ENCODE results near the gene KLK2.

Gene KLK2

DNA sequence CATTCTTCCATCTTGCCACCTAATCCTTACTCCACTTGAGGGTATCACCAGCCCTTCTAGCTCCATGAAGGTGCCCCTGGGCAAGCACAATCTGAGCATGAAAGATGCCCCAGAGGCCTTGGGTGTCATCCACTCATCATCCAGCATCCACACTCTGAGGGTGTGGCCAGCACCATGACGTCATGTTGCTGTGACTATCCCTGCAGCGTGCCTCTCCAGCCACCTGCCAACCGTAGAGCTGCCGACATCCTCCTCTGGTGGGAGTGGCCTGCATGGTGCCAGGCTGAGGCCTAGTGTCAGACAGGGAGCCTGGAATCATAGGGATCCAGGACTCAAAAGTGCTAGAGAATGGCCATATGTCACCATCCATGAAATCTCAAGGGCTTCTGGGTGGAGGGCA lies 21.6 kb upstream of the KLK2 start:
- DNase-seq = no peak

DNA sequence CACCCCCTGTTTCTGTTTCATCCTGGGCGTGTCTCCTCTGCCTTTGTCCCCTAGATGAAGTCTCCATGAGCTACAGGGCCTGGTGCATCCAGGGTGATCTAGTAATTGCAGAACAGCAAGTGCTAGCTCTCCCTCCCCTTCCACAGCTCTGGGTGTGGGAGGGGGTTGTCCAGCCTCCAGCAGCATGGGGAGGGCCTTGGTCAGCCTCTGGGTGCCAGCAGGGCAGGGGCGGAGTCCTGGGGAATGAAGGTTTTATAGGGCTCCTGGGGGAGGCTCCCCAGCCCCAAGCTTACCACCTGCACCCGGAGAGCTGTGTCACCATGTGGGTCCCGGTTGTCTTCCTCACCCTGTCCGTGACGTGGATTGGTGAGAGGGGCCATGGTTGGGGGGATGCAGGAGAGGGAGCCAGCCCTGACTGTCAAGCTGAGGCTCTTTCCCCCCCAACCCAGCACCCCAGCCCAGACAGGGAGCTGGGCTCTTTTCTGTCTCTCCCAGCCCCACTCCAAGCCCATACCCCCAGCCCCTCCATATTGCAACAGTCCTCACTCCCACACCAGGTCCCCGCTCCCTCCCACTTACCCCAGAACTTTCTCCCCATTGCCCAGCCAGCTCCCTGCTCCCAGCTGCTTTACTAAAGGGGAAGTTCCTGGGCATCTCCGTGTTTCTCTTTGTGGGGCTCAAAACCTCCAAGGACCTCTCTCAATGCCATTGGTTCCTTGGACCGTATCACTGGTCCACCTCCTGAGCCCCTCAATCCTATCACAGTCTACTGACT lies 18.4 kb upstream of the KLK2 start, which contains the start of gene KLK3:
TSS of gene KLK3 (plus strand) at position 280 of the 775 bp plus-strand sequence. CDS start at position 321, 41 bp downstream.
- DNase-seq = no peak

DNA sequence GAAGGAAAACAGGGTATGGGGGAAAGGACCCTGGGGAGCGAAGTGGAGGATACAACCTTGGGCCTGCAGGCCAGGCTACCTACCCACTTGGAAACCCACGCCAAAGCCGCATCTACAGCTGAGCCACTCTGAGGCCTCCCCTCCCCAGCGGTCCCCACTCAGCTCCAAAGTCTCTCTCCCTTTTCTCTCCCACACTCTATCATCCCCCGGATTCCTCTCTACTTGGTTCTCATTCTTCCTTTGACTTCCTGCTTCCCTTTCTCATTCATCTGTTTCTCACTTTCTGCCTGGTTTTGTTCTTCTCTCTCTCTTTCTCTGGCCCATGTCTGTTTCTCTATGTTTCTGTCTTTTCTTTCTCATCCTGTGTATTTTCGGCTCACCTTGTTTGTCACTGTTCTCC lies 15.9 kb upstream of the KLK2 start:
- DNase-seq = no peak

DNA sequence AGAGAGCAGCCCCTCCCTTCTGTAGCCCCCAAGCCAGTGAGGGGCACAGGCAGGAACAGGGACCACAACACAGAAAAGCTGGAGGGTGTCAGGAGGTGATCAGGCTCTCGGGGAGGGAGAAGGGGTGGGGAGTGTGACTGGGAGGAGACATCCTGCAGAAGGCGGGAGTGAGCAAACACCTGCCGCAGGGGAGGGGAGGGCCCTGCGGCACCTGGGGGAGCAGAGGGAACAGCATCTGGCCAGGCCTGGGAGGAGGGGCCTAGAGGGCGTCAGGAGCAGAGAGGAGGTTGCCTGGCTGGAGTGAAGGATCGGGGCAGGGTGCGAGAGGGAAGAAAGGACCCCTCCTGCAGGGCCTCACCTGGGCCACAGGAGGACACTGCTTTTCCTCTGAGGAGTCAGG lies 14.4 kb upstream of the KLK2 start:
- DNase-seq = no peak

DNA sequence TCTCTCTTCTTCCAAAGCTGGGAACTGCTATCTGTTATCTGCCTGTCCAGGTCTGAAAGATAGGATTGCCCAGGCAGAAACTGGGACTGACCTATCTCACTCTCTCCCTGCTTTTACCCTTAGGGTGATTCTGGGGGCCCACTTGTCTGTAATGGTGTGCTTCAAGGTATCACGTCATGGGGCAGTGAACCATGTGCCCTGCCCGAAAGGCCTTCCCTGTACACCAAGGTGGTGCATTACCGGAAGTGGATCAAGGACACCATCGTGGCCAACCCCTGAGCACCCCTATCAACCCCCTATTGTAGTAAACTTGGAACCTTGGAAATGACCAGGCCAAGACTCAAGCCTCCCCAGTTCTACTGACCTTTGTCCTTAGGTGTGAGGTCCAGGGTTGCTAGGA lies 13.4 kb upstream of the KLK2 start:
- DNase-seq = no peak

DNA sequence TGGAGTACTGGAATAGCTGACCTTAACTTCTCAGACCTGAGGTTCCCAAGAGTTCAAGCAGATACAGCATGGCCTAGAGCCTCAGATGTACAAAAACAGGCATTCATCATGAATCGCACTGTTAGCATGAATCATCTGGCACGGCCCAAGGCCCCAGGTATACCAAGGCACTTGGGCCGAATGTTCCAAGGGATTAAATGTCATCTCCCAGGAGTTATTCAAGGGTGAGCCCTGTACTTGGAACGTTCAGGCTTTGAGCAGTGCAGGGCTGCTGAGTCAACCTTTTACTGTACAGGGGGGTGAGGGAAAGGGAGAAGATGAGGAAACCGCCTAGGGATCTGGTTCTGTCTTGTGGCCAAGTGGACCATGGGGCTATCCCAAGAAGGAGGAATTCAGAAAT lies 12.2 kb upstream of the KLK2 start:
- DNase-seq = no peak

DNA sequence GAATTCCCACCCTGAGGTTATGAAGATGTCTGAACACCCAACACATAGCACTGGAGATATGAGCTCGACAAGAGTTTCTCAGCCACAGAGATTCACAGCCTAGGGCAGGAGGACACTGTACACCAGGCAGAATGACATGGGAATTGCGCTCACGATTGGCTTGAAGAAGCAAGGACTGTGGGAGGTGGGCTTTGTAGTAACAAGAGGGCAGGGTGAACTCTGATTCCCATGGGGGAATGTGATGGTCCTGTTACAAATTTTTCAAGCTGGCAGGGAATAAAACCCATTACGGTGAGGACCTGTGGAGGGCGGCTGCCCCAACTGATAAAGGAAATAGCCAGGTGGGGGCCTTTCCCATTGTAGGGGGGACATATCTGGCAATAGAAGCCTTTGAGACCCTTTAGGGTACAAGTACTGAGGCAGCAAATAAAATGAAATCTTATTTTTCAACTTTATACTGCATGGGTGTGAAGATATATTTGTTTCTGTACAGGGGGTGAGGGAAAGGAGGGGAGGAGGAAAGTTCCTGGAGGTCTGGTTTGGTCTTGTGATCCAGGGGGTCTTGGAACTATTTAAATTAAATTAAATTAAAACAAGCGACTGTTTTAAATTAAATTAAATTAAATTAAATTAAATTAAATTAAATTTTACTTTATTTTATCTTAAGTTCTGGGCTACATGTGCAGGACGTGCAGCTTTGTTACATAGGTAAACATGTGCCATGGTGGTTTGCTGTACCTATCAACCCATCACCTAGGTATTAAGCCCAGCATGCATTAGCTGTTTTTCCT lies 11.5 kb upstream of the KLK2 start:
- DNase-seq = no peak

DNA sequence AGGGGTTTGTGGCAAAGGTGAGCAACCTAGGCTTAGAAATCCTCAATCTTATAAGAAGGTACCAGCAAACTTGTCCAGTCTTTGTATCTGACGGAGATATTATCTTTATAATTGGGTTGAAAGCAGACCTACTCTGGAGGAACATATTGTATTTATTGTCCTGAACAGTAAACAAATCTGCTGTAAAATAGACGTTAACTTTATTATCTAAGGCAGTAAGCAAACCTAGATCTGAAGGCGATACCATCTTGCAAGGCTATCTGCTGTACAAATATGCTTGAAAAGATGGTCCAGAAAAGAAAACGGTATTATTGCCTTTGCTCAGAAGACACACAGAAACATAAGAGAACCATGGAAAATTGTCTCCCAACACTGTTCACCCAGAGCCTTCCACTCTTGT lies 3.8 kb upstream of the KLK2 start:
- DNase-seq = no peak

DNA sequence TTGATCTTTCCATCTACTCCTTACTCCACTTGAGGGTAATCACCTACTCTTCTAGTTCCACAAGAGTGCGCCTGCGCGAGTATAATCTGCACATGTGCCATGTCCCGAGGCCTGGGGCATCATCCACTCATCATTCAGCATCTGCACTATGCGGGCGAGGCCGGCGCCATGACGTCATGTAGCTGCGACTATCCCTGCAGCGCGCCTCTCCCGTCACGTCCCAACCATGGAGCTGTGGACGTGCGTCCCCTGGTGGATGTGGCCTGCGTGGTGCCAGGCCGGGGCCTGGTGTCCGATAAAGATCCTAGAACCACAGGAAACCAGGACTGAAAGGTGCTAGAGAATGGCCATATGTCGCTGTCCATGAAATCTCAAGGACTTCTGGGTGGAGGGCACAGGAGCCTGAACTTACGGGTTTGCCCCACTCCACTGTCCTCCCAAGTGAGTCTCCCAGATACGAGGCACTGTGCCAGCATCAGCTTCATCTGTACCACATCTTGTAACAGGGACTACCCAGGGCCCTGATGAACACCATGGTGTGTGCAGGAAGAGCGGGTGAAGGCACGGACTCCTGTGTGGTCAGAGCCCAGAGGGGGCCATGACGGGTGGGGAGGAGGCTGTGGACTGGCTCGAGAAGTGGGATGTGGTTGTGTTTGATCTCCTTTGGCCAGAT lies 2.7 kb upstream of the KLK2 start:
- DNase-seq = no peak

DNA sequence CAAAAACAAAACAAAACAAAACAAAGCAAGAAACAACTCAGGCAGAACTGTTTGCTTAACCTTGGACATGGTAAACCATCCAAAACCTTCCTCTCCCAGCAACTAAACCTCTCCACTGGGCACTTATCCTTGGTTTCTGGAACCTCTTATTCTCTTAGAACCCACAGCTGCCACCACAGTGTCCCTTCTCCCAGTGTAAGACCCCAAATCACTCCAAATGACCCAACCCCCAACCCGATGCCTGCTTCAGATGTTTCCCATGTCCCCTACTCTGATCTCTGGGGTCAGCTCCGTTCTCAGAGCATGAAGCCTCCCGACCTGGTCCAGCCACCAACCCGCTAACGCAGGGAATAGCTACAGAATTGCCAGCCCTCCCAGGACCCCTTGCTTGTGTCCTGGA lies 972 bp downstream of the KLK2 start:
- no peak for DNase-seq

DNA sequence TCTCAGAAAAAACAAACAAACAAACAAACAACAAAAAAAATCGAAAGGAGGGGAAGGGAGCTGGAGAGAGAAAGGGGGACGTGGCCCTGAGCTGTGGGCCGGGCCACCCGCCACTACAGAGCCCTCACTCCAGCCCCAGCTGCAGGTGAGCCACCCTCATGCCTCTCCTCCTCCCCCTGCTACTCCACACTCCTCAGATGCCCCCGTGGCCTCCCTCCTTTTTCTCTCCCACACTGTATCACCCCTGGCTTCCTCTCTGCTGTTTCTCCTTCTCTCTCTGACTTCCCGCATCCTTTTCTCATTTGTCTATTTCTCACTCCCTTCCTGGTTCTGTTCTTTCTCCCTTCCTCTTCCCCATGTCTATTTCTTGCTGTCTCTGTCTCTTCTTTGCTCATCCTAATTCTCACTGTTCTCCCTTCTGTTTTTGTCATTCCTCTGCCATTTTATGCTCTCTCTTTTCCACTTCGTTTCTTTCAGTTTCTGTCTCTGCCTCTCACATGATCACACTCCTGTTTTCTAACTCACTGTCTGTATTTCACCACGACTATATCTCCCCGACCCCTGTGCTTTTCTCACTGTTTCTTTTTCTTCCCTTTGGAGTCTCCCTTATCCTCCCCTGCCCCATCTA lies 2.7 kb downstream of the KLK2 start:
- no peak for DNase-seq

DNA sequence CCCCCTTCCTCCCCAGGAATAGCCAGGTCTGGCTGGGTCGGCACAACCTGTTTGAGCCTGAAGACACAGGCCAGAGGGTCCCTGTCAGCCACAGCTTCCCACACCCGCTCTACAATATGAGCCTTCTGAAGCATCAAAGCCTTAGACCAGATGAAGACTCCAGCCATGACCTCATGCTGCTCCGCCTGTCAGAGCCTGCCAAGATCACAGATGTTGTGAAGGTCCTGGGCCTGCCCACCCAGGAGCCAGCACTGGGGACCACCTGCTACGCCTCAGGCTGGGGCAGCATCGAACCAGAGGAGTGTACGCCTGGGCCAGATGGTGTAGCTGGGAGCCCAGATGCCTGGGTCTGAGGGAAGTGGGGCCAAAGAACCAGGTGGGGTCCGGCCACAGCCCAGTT lies 3.2 kb downstream of the KLK2 start:
- no peak for DNase-seq

DNA sequence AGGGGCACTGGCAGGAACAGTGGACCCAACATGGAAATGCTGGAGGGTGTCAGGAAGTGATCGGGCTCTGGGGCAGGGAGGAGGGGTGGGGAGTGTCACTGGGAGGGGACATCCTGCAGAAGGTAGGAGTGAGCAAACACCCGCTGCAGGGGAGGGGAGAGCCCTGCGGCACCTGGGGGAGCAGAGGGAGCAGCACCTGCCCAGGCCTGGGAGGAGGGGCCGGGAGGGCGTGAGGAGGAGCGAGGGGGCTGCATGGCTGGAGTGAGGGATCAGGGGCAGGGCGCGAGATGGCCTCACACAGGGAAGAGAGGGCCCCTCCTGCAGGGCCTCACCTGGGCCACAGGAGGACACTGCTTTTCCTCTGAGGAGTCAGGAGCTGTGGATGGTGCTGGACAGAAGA lies 4.1 kb downstream of the KLK2 start:
- no peak for DNase-seq

DNA sequence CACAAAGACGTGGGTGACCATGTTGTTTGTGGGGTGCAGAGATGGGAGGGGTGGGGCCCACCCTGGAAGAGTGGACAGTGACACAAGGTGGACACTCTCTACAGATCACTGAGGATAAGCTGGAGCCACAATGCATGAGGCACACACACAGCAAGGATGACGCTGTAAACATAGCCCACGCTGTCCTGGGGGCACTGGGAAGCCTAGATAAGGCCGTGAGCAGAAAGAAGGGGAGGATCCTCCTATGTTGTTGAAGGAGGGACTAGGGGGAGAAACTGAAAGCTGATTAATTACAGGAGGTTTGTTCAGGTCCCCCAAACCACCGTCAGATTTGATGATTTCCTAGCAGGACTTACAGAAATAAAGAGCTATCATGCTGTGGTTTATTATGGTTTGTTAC lies 5.6 kb downstream of the KLK2 start:
- DNase-seq = no peak

DNA sequence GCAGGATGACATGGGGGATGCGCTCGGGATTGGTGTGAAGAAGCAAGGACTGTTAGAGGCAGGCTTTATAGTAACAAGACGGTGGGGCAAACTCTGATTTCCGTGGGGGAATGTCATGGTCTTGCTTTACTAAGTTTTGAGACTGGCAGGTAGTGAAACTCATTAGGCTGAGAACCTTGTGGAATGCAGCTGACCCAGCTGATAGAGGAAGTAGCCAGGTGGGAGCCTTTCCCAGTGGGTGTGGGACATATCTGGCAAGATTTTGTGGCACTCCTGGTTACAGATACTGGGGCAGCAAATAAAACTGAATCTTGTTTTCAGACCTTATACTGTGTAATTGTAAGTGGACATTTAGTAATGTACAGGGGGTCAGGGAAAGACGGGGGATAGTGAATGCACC lies 7.0 kb downstream of the KLK2 start:
- no peak for DNase-seq

DNA sequence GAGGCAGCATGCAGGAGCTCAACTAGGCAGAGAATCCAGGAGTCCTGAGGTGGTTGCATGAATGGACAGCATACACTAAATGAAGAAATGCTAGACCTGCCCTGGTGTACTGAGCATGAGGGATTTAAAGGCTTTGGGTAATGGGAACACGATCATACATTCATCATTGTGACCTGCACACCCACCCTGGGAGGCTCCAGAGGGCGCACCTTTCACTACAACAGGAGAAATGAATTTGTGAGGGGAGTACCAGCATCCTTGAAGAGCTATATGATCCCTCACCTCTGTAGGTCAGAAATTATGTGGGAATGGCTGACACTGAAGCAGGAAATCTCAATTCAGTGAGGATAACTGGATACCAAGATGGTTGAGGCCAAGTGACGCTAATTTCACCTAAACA lies 8.9 kb downstream of the KLK2 start:
- DNase-seq = no peak

DNA sequence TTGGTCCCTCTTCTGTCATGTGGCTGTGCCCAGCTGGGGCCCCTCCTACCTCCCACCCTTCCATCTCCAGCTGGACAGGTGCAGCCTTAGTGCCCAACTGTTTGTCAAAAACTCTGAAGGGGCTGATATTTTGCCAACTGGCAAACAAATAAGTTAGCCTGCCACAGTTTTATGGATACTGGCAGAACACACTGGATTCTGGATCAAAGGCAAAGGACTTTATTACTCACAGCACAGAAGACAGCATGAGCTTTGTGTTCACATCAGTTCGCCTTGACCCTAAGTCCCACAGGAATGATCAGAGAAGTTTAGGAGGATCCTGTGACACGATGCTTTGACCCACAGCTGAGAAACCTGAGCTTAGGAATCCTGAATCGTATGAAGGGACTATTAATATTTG lies 16.4 kb downstream of the KLK2 start:
- no peak for DNase-seq

DNA sequence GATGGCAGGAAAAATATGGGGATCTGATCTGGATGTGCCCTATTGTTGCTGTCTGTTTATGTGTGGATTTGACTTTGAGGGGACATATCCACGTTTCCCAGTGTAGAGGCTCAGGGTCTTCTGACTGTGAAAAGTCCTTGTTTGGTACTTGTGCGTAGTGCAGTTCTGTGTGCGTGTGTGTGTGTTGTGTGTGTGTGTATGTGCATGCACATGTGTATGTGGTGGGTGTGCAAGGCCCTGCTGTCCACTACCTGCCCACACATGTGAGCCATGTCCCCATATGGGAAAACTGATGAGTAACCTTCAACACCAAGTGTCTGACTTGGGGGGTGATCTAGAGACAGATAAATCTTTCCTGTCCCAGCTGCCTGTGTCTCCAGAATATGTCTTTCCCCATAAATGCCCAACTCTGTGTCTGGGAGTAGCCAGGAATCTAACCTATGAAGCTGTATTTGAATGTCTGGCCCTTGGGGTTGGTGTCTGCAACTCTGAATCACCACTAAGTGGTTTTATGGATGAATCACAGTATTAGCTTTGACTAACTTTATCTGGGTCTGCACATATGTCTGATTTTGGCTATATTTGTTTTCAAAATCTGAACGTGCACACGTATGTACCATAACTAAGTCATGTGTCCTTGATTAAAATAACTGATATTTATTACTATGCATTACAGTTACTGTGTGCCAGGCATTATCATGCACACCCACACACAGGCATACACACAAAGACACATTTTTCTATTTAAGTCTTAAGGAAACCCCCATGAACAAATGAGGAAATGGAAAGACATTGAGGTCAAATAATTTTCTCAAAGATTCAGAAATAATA lies 17.4 kb downstream of the KLK2 start:
- no peak for DNase-seq

DNA sequence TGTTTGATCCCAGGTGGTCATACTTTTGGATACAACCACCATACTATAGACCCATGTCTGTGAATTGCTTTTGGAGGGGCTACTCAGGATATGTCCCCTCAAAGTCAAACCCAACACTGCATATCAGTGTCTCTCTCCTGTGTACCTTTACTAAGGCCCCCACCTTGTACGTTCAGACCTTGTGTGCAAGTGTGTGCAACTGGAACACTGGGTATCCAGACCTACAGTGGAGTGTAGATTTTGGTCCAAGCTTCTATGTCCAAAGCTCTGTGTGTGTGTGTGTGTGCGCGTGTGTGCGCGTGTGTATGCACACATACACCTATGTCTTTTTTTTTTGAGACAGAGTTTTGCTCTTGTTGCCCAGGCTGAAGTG lies 18.0 kb downstream of the KLK2 start:
- DNase-seq = no peak

DNA sequence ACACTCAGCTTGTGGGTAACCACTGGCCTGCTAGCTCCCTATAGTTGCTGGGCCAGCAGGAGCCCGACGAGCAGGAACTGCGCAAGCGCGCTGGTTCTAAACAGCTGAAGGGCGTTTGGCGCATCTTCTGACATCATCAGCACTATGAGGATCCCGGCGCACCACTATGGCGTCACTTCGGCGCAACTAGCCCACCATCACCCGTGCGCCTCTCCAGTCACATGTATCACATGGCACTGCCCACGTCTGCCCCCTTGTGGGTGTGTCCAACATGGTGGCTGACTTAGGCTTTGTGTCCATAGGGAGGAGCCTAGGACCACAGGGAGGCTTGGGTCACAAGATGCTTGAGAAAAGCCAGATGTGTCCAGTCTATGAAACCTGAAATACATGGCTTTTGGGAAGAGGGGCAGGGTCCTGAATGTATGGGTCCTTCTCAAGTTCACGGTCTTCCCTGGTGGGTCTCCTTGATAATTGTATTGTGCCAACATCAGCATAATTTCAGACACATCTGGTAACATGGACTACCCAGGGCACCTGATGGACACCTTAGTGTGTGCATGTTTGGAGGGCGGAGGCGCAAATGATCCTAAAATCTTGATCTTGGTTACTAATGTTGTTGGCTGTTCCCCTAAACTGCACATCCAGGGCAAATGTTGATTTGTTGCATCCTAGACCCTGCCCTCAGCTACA lies 20.0 kb downstream of the KLK2 start:
- DNase-seq = no peak

DNA sequence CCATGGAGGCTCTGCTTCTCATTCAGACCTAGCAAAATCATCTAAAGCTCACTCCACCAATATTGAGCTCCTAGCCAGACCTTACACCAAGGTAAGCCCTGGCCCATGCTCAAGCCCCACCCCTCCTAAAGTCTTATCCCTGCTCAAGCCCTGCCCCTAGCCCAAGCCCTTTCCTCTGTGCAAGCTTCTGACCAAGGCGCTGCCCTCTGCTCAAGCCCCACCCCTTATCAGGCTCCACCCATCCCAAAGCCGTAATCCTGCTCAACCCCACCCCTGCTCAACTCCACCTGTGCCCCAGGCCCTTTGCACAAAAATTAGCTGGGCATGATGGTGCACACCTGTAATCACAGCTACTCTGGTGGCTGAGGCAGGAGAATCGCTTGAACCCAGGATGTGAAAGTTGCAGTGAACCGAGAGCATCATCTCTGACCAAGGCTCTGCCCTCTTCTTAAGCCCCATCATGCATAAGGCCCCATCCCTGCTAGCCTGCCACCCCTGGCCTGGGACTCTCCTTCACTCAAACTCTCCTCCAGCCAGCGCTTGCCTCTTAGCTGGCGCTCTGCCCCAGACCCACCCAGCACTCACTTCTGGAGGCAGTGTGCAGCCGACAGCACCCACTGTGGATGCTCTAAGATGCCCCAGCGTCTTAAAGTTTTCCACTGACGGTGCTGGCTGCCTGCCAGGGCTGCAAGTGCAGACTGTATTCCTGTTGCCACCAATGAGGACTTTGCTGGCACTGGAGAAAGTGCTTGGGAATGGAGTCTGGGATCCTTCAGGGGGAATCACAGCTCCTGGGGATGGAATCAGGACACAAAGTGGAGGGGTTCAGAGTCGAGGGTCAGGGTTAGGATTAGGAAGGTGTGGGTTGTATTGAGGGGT lies 21.5 kb downstream of the KLK2 start:
- DNase-seq = no peak

Data from cerebellar nuclear complex (tissue), 1 donor.